ENCODE measurements around the gene XG.
"Not testable (repeated sequence)": the region's sequence is repeated elsewhere in the genome, so short reads cannot be mapped to it uniquely, and the experiment has no call there.

The XG gene, protein sequence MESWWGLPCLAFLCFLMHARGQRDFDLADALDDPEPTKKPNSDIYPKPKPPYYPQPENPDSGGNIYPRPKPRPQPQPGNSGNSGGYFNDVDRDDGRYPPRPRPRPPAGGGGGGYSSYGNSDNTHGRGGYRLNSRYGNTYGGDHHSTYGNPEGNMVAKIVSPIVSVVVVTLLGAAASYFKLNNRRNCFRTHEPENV

DNA sequence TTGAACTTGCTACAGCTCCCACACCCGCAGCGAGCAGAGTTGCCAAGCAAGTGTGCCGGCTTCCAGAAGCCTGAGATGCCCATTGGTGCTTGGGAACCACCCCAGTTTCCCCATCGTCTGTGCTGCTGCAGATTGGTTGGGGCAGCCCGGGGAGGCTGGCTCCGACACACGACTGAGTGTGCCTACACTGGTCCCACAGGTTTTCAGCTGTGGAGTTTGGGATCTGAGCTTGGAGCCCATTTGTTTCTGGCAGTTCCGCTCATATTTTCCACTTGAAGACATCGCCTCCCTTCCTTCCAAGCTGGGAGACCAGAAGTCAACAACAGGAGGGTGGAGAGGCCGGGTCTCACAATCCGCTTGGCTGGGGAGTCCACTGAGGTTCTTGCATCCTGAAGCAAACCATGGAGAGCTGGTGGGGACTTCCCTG, at the start of gene XG:
Gene XG (plus strand): TSS at position 167 of the 427 bp plus-strand sequence. CDS start 235 bp downstream, at position 402.
- not testable (repeated sequence) for DNase-seq

DNA sequence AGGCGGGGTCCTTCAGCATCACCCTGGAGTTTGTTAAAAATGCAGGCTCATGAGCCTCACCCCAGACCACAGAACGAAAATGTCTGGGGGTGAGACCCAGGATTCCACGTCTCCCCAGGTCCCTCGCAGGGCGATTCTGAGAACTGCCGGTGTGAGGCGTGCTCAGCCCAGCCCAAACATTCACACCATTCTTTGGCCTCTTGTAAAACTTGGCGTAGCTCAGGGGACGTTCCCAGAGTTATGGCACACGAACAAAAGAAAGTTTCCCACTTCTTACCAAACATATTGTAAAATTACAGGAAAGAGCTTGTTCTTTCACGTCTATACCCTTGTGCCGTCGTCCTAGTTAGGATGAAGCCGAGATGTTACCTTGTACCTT, 47.9 kb upstream of the XG start:
- no peak for DNase-seq

DNA sequence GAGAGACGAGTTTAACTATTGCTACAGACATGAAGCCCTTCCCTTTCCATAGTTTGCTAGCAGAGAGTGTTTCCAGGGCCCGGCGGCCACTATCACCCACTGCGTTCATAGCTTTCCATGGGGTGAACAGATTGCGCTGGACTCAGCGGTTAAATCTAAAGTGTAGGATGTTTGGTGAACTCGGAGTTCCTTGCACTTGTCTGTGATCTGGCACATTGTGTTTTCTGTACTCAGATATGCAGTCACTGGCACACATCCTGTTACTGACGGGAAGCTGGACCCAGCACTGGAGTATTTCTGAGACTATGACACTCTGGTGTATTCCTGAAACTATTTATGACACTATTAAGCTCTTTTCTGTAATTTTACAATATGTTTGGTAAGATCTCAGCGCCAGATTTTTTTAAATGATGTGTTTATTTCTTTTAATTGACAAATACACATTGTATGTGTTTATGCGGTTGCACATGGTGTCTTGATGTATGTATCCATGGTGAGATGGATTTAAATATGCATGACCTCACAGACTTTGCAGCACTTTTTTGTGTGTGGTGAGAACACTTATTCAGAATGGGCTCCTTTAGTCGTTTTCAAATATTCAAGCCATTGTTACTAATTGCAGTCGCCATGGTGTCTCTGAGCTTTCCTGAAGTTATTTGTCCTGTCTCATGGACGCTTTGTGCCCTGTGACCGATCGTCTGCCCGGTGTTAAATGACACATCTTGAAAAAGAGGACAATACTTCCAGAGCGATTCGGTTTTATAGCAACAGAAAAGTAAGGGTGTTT, 46.6 kb upstream of the XG start:
- DNase-seq = no peak

DNA sequence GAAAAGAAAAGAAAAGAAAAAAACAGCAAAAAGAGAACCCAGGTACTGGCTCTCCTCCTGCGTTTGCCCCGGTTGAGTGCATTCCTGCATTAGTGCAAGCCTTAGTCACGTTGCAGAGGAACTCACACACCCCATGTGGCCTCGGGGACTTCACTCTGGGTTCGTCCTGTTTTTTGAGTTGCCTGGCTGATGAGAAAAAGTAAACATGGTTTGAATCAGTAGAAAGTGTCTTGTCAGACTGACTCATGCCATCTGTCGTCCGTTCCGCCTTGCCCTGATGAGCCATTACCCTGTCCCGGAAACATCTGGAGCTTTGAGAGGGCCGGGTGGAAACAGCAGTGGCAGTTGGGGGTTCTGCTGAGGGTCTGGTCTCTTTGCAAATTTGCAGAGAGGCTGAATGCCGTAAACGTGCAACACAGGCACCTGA, 44.5 kb upstream of the XG start:
- peak; percentile 72 for DNase-seq

DNA sequence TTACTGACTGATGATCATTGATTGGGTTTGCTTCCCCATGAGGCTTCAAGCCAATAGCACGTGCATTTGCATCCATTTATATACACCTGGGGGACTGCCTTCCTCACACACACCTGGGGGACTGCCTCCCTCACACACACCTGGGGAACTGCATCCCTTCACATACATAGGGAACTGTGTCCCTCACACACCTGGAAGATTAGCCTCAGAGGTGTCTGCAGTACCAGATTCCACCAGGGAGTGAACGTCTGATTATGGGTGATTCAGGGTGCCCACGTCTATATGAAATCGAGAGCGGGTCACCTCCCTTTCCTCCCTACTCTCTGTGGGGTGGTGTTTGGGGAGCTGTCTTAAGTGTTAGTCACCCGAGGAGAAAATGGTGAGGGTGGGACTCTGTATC, 43.8 kb upstream of the XG start:
- peak; percentile 31 for DNase-seq

DNA sequence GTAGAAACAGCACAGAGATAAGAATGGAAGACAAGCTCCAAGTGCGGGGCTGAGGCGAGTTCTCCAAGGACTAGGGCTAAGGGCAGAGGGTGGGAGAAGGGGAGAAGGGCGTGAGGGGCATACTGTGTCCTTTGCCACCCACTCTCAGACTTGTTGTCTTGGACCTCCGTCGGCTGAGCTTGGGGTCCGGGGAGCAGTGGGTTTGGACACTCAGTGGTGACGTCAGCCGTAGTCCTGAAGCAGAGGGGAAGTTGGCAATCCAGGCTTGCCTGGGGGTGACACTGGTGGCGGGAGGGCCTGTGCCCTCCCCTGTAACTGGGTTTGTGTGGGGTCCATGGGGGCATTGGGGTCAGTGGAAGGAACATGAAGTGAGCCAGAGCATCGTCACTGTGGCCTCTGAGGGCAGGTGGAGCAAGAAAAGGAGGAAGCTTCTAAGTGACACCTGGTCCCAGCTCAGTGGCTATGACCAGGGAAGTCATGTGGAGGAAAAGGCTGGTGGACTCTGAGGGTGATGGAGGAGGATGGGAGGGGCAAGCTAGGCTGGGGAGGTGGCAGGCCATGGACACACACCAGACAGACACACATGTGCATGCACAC, 43.1 kb upstream of the XG start:
- no peak for DNase-seq

DNA sequence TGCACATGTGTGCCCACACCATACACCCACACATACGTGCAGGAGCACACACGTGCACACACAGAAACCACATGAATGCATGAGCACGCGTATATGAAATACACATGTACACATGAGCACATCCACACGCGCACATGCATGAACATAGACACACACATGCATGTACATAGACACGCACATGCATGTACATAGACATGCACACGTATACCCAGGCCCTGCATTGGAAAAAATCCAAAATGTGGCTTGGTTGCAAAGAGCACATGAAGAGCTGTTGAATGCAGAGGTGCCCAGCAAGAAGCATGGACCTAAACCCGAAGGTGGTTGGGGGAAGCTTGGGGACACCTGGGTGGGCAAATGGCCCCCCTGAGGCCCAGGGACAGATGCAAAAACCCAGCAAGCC, 42.3 kb upstream of the XG start:
- DNase-seq = no peak

DNA sequence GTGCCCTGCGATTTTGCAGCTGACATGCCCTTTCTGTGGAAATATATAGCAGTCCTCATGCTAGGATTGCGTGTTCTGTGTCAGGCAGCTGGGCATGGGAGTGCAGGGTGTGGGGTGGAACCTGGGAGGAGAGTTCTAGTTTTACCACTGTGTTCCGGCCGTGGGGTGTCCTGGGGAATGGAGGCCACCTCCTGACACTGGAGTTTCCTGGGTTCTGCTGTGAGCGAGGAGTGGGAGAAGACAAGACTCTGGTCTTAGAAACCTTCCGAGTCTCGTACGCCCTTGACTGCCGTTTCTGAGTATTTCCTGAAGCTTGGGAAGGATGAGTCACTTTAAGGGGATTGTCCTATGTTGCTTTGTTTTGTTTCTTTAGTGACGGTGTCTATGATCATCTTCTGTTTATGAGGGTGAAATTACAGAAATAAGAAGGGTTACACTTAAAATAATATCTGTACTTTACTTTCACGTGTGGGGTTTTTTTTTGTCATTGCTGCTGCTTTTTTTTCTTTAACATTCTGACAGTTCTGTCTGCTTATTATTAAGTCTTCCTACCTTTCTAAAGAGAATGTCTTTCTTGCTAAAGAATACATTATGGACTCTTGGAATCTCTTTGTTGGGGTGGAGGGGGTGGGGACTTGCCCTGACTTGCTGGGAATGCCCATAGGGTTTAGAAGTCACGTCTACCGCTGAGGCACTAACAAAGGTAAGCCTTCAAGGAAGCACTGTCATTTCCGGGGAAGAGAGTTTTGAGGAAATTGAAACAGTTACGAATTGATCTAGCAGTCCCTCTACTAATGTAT, 41.6 kb upstream of the XG start:
- peak; percentile 66 for DNase-seq

DNA sequence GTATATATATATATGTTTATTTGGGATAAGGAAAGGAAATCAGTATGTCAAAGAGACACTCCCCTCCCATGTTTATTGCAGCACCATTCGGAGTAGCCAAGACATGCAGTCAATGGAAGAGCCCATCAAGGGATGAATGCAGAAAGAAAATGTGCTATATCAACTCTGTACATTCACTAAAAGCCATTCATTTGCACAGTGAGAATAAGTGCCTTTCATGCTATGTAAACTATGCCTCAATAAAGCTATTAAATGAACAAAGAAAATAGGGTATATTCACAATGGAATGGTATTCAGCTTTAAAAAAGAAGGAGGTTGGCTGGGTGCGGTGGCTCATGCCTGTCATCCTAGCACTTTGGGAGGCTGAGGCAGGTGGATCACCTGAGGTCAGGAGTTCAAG, 40.4 kb upstream of the XG start:
- no peak for DNase-seq

DNA sequence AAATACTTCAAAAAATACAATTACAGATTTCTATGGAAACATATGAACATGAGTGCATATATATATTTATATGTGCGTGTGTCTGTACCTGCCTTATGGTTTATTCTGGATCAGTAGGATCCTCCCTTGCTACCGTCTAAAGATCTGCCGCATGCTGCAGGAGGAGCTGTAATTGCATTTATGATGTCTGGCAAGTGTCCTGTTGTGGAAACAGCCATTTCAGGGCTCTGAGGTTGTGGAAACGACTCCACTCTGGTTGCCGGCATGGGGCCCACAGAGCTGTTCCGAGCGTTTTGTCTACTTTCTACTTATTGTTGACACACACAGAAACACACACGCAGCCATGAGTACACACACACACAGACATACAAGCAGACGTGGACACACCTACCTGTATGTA, 39.4 kb upstream of the XG start:
- no peak for DNase-seq

DNA sequence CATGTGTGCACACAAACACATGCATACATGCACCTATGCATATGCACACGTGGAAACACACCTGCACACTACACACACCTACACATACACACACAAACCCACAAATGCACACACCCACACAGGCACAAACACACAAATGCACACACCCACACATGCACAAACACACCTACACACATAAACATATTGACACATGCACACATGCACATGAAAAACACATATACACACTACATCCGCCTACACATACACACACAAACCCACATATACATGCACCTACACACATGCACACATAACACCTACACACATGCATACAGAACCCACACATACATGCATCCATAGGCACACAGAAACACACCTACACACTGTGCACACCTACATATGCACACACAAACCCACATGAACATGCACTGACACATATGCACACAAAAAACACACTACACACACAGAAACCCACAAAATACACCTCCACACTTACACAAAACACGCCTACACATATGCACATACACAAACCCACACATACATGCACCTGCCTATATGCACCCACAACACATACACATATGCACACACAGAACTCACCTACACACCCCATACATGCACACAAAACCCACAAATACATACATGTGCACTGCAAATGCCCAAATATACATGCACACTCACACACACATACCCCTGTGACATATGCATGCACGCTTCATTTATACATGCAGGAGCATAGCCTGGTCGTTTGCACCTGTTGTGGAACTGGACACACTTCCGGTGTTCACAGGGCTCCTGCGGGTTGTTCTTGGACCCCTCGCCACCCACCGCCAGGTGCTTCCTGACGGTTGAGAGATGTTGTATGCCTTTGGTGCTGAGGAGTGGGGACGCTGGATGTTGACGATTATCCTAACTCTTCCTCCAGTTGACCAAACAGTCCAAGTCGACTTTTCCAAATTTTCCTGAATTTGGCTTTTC, 38.7 kb upstream of the XG start:
- DNase-seq = no peak

DNA sequence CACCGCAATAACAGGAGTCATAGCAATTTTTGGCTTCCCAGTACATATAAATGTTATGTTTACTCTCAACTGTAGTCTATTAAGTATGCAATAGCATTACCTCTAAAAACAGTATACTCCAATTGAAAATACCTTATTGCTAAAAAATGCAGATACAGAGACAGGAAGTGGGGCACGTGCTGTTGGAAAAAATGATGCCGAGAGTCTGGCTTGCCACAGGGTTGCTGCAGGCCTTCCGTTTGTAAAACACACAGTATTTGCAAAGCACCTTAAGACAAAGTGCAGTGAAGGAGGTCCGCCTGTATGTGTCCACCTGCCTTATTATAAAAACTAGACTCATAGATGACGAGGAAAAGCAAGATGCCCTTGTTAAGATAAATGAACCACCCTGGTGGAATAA, 37.3 kb upstream of the XG start:
- peak; percentile 48 for DNase-seq

DNA sequence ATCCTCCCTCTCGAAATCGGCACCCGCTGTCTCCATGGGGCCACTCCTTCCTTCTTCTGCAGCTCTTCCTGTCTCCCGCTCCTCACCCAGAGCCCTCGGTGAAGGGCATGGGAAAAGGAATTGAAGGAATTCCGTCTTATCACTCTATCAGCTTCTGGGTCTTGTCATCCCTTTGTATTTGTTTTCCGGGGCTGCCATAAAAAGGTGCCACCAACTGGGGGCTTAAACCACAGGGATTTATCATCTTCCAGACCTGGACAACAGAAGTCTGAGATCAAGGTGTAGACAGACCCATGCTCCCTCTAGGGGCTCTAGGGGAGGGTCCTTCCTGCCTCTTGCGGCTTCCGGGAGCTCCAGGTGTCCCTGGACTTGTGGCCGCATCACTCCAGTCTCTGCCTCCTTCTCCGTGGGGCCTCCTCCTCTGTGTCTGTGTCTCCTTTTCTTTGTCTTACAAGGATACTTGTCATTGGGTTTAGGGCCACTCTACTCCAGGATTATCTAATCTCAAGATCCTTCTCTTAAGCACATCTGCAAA, 36.7 kb upstream of the XG start:
- no peak for DNase-seq

DNA sequence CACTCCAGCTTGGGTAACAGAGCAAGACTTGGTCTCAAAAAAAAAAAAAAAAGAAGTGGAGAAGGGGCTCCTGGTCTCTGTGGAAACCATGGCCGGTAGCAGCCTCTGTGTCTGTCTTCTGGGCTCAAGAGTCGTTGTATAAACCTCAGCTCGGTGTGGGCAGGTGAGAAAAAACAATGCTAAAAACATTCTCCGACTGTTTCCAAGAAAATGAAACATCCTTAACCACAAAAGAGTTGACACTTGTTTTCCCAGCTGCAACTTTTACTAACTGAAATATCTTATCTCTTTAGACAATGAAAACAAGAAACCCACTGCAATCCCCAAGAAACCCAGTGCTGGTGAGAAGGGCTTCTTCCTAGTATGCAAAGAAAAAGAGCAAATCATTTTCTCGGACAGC, 34.5 kb upstream of the XG start:
- DNase-seq = no peak

DNA sequence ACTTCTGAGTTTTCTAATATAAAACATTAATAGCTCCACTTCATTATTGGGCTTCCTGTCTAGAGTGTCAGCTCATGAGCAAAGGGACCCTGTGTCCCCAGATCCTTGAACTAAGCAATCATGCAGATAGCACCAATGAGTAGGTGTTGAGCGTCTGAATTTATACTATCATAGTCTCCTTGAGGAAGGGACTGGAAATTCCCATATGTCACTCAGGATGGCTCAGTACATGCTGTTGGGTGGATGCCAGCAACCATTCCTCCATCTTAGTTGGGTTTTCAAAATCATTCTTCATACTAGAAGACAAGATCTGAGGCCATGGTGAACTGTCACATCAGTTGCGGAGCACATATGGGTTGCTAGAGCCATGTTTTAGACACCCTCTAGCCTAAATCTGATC, 33.0 kb upstream of the XG start:
- no peak for DNase-seq

DNA sequence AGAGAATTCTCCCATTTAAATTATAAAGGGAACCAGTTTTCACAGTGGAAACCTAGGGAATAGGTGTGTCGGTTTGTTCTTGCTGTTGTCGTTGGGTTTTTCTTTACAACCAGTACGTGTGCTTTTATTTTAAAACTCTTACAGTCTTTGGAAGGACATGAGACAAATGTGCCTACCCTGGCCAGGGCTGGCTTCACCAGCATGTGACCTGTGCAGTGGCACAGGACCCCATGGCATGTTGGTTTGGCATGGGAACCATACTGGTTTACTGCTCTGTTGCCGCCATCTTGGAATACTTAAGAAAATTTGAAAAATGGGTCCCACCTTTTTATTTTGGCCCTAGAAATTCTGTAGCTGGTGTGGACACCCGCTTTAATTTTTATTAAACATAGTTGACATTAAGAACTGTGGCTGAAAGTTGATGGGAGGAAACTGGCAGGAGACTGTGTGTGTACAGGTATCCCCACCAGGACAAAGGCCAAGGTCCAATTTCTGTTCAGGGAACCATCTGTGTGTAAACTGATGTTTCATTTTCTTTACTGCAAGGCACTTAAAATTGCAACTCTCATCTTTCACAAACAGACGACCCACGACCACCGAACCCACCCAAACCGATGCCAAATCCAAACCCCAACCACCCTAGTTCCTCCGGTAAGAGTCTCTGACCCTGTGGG, 31.9 kb upstream of the XG start:
- no peak for DNase-seq

DNA sequence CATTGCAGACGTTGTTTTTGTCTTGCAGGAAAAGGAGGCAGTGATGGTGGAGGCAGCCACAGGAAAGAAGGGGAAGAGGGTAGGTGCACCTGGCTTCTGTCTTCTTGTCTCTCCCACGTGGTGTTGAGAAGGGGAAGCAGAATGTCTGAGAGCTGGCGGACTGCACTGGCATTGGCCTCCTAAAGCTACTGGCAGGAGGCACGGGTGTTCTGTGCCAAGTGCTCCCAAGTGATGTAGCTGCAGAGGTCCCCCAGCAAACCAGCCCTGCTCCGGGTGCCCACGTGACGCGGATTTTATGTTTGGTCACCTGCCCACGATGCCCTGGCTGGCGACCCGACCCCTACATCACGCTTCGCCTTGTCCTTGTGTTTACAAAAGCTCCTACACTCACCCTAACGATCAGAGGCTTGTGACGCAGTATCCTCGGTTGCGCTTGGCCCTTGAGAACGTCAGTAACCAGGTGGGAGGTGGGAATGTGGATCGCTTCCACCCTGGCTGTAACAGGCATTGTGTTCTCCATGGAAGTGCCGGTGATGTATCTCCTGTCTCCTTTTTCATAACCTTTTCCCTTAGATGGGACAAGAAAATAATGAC, 28.5 kb upstream of the XG start:
- no peak for DNase-seq

DNA sequence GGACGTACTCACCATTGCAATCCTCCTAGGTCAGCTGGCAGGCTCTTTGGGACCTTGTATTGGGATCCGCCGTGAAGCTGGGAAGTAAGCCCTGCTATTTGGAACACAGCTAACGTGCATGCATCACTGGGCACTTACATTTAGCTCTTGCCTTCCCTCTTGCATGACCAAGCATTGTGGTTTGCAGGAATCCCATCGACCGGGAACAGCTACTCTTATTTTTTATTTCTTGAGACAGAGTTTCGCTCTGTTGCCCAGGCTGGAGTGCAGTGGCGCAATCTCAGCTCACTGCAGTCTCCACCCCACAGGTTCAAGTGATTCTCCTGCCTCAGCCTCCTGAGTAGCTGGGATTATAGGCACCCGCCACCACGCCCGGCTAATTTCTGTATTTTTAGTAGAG, 24.6 kb upstream of the XG start:
- DNase-seq = not testable (repeated sequence)

DNA sequence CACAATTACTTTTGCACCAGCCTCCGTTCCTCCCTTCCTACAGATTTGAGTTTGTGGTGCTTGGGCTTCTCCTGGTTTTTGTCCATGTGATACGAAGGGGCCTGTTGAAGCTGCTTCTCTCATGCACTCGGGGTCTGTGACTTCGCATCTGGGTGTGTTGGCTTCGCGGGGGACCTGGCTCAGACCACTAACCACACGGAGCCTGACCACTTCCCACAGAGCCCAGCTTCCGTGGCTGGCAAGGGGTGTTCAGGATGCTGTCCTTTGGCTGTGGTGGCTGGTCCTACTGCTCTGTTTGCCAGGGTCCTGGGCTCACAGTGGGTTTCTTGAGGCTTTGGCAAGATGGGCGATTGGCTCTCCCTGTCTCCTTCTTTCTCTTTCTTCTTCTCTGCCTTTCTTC, 19.8 kb upstream of the XG start:
- DNase-seq = no peak

DNA sequence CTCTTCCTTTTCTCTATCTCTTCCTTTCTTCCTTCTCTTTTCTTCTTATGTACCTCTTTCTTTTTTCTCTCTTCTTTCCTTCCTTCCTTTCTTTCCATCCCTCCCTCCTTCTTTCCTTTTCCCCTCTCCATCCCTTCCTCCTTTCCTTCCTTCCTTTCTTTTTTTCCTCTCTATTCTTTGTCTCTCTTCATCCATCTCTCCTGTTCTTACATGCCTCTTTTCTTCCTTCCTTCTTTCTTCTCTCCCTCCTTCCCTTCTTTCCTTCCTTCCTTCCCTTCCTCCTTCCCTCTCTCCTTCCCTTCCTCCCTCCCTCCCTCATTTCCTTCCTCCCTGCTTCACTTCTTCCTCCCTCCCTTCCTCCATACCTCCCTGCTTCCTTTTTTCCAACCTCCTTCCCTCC, 19.2 kb upstream of the XG start:
- no peak for DNase-seq

DNA sequence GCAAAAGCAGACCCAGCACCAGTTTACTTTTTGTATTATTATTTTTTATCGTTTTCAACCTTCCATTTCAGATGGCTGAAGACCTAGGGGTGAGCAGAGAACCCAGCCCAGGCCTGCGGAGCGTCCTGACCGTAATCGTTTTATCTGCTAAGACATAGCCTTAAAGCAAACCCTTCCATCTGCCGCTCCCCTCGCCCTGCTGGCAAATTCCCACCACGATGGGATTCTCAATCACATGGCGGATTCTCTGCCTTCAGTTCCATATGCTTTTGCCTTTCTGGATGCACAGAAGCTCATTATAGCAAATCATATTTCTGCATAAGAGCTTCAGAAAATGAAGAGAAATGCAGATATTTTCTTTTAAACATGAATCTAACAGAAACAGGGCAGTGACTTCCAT, 18.6 kb upstream of the XG start:
- DNase-seq = no peak

Data from stimulated activated CD4-positive, alpha-beta T cell treated with anti-CD3 and anti-CD28 coated beads, Interleukin-15, amount 100 ng/mL, for 24 hours (primary cell).